GM20431 (cell line): ENCODE measurements around the gene ALG1.
"Not testable (repeated sequence)": the region's sequence is repeated elsewhere in the genome, so short reads cannot be mapped to it uniquely, and the experiment has no call there.

Experiments used
- in situ Hi-C: fragments of 300-500 bp; cut with MseI, MboI; formaldehyde crosslinking; loops from one replicate; pipeline ENCODE4 v1.15.0; 2020; ENCODE audit warnings: low sequenced_read_pairs; ENCODE audit not compliant: unreplicated experiment

The ALG1 gene

DNA sequence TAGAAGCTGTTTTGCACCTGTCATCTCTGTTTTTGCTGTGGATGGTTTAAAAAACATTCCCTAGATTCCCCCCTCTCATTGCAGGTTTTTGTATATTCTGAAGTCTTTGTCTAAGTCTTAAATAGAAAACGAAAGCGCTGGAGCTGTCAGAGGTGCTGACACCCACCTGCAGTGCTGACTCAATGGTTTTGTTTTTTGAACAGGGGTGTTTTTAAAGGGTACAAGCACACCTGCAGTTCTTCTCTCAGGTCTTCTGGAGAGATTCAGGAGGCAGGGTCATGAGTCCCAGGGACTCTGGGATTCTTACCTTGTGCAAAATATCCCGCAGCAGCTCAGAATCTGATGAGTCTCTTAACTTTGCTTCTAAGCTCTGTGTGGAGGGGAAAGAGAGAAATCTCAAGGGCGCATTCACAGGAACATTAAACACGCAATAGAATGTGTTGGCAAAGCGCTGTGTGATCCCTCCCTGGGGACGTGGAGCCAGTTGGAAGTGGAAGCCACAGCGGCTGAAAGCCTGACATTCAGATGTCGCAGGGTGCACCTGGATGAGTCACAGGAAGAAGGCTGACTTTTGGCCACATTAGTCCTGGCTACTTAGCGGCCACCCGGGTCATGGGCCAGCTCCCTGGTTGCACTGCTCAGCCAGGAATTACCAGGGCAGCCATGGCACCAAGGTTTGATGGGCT, 23.6 kb downstream of the ALG1 start:
- in situ Hi-C loops, result not testable (repeated sequence)

DNA sequence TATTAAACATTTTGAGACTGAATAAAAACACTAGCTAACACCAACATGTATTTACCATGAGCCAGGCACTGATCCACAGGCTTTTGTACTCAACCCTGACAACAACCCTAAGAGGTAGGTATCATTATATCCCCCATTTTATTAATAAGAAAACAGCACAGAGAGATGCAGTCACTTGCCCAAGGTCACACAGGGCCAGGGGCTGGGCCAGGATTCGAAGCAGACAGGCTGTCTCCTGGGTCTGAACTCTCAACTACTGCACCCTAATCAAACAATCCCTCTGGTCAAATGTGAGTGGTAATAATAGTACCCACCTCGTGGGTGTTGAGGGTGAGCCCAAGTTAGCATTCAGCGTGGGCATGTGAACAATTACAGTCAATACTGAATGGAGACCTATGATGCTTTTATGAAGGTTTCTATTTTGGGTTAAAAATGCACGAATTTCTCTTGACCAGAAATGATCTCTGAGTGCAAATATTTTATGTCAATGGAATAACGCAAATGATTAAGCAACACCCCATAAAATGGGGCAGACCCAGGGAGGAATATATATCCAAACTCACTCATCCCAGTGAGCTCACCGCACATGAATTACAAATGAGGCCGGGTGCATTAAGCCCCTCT, 24.9 kb downstream of the ALG1 start:
- in situ Hi-C loops, result not testable (repeated sequence)

DNA sequence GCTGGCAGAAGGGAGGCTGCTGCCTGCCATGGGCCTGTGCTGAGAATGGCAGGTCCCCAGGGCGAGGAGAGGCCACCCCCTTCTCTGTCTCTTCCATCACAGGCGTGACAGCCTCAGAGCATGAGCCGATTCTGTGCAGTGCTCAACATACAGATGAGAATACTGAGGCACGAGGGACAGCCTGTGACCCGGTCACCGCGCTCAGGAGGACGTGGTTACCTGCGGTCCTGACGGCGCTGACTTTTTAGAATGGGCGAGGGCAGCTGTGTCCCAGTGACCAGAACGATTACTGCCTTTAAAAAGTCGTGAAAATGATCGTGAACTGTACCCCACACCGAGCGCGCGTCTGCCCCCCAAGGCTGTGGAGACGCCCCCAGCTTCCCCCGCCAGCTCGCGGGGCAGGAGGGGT, 25.4 kb downstream of the ALG1 start:
- in situ Hi-C loops, result not testable (repeated sequence)

DNA sequence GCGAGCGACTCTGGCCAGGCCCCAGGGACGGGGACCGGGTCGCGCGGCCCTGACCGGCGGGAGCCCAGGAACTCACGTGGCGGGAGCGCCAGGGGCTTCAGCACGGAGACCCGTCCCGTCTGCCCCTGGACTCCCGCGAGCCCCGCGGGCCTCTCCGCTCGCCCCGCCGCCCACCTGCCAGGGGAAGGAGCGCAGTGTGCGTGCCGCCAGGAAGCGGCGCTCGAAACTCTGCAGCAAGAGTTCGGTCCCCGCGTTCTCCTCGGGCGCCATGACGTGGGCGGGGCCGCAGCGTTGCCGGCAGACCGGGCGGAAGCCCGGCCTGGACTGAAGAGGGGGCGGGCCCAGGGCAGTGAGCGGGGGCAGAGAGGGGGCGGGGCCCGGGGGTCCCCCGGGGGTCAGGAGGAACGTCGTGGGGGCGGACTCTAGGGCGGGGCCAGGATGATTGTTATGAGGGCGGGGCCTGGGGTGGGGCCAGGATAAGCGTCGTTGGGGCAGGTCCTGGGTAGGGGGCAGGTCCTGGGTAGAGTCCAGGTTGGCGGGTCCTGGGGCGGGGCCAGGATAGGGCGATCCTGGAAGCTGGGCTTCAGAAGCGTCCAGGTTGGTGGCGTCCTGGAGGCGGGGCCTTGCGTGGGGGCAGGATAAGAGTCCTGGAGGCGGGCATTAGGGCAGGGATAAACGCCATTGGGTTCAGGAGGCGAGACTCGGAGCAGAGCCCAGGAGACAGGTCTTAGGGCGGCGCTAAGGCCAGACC, 26.0 kb downstream of the ALG1 start, which contains the start of gene EEF2KMT:
Gene EEF2KMT (minus strand): TSS at position 326 of the 751 bp plus-strand sequence. CDS start 56 bp downstream, at position 270.
- in situ Hi-C loops, result not testable (repeated sequence)

DNA sequence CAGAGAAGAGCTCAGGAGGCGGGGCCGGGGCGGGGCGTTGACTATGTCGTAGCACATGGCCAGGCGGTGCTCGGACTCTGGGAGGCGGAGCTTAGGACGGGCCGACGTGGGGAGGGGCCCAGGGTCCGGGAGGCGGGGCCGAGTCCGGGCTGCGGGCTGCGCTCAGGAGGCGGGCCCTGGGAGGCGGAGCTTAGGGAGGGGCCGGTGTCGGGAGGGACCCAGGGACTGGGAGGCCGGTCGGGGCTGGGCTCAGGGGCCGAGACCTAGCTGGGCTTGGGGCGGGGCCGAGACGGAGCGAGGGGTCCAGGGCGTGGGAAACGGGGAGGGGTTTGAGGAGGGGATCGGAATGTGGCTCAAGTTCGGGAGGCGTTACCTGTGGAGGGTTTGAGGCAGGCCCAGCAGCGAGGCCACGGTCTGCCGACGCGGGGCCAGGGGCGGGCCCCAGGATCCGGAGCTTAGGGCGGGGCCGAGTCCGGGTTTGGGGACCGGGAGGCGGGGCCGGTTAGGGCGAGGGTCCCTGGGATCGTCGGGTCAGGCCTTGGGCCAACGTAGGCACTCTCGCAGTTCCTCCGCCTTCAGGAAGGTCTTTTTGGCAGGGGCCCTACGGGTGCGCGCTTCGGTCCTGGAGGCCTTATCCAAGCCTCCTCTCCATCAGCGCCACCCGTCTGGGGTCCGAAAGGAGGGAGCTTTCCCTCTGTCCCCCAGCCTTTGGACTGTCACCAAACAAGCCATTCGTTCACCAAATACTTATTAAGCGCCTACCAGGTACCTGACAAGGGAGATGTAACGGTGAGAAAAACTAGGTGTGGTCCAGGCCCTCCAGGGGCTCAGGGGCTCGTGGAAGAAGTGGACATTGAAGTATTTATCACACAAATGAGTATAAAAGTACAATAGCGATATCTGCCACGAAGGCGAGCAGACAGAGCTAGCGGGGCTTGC, 26.8 kb downstream of the ALG1 start:
- in situ Hi-C loops, result not testable (repeated sequence)

DNA sequence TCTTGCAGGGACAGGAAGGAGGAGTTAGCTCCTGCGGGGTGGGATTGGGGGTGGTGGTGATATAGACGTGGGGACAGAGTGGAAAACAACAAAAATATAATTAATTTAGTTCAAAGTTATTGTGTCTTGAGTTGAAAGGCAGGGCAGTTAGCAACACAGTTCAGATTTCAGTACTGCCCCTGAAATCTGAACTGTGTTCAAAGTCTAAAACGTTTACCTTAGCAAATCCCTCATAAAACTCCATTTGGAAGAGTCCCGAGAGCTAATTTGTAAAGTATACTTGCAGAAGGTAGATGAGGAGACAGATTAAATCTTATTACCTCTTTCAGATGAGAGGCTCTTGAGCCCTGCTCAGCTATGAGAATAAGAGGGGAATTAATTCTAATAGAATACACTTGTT, 27.5 kb downstream of the ALG1 start:
- in situ Hi-C loops, result not testable (repeated sequence)

DNA sequence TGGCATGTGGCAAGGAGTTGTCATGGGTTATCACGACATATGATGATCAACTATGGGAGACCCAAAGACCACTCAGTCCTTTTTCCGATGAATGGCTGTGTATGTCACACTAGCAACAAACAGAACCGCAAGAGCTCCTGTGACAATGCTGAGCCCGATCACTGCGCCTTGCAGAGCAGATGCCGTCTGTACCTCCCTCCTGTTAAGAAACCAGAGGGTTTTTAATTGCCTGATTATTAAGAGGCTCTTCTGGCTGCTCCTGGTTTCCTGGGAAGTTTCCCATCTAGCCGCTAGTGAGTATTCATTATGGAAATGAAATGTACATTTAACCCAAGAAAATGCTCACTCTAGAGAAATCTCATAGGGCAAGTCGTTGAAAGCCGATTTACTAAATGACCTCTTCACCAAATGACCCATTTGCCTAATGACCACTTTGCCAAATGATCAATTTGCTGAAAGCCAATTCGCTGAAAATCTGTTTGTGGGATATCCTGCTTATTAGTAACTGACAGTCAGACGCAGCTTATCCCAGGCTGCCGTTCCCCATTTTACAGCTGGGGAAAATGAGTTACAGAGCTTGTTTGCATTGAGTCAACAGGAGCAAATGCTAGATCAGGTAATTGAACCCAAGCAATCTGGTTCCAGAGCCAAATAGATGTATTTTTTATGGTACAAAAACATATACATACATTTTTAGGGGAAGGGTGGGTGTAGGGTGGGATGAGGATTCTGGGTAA, 31.8 kb downstream of the ALG1 start:
- in situ Hi-C loops, result not testable (repeated sequence)

DNA sequence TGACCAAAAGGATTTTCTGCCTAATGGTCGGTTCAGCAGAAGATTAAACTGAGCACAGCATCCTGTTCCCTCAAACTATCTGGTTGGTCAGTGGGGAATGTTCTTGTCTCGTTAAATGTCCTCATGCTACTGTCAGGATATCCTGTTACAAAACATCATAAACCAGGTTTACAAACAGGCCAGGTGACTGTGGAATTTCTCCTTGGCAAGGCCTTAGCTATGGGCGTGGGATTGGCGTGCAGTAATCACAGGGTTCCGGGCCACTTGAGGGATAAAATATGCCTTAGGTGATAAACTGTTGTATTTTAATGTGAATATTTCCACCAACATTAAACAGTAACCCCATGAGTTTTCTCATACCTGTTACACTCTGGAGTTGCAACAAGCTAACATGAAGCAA, 33.4 kb downstream of the ALG1 start:
- in situ Hi-C loops, result not testable (repeated sequence)

DNA sequence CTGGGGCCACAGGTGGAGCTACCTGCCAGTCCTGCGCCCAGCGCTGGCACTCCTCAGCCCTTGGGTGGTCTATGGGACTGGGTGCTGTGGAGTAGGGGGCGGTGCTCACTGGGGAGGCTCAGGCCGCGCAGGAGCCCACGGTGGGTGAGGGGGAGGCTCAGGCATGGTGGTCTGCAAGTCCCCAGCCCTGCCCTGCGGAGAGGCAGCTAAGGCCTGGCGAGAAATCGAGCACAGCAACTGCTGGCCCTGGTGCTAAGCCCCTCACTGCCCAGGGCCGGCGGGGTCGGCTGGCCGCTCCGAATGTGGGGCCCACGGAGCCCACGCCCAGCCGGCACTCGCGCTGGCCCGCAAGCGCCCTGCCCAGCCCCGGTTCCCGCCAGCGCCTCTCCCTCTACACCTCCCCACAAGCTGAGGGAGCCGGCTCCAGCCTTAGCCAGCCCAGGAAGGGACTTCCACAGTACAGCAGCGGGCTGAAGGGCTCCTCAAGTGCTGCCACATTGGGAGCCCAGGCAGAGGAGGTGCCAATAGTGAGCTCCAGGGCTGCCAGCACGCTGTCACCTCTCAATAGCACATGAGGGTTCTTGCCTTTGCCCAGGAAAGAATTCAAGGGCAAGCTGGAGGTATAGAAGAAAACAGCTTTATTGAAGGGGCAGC, 37.0 kb downstream of the ALG1 start:
- in situ Hi-C loops, result no loop called here

DNA sequence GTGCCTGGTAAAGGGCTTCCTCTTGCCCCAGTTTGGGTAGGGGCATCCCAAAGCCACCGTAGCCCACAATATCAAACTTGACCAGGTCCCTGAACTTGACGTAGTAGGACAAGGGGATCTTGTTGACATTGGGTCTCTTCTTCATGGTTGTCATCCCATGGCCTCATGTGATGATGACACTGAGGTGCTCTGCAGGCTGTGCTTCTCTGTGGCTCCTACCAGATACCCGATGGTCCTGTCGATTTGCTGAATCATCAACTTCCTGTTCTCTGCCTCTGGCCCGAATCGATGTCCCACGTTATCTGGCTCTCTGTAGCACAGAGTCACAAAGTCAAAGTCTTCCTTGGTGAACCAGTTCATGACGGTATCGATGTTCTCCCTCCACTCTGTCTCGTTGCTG, 39.3 kb downstream of the ALG1 start:
- in situ Hi-C loops, result not testable (repeated sequence)

DNA sequence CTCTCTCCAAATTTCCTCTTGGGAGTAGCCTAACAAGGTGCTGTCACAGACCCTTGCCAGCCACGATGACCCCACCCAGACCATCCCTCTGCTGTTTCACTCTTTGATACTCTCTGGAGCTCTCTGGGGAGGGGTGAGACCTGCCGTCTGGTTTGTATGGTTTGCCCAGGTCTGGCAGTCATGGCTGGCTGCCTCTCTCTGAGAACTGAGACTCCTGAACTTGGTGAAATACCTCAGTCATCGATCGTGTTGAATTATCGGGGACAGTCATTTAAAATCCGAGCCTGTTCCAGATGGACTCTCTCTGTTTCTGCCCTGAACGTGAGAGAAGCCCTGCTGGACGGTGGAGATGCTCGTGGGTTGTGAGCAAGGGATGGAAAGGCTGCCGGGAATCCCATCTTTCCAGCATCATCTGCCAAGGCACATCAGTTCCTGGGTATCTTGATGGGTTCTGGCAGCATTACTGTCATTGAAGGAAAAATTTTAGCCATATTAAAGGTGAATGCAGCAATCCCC, 45.2 kb downstream of the ALG1 start:
- in situ Hi-C loops, result not testable (repeated sequence)

DNA sequence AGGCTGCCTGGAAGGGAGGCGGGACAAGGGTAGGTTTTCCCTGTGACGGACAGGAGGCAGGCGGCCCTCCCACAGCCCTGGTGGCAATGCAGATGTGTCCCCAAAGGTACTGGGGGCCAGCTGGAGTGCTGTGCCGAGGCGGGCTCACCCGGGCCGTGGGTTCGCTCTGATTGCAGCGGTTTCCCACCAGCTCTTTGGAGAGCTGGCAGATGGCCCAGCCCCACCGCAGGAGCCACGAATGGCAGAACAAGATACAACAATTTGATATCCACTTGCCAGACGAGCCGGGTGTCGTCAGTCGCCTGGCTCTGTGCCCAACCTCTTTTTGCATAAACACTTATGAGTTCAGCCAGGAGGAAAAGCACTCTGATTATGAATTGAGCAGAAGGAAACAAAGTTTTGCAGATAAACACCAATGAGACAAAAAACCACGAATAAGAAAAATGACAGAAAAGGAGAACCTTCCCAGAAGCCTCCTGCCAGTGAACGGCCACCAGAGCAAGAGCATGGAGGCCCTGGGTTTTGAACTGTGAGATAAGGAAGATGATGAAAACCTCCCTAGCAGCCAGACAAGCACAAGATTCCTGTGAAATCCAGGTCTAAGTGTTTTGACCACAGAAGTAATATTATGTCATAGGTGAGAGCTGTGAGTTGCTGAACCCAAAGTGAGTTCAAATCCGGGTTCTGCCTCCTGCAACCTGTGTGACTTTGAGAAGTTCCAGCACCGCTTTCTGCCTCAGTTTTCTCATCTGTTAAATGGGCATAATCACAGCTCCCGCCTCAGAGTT, 45.9 kb downstream of the ALG1 start:
- in situ Hi-C loops, result not testable (repeated sequence)

DNA sequence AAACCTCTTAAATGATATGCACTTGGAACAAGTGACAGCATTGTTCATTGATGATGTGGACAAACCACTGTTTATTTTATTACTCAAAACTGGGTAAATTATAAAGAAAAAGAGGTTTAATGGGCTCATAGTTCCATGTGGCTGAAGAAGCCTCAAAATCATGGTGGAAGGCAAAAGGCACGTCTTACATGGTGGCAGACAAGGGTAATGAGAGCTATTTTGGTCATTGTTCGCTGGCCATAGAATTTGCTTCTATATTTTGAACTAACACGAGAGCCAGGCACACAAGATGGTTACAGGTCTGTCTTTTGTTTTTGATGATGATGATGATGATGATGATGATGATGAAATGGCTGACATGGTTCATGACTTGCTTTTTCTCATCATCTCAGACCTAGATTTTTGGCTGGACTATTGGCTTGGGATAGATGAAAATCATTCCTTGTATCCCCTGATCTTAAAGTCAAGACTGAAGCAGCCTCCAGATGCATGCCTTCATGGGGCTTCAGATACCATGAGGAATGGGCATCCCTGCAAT, 59.9 kb downstream of the ALG1 start:
- in situ Hi-C loops, result not testable (repeated sequence)

DNA sequence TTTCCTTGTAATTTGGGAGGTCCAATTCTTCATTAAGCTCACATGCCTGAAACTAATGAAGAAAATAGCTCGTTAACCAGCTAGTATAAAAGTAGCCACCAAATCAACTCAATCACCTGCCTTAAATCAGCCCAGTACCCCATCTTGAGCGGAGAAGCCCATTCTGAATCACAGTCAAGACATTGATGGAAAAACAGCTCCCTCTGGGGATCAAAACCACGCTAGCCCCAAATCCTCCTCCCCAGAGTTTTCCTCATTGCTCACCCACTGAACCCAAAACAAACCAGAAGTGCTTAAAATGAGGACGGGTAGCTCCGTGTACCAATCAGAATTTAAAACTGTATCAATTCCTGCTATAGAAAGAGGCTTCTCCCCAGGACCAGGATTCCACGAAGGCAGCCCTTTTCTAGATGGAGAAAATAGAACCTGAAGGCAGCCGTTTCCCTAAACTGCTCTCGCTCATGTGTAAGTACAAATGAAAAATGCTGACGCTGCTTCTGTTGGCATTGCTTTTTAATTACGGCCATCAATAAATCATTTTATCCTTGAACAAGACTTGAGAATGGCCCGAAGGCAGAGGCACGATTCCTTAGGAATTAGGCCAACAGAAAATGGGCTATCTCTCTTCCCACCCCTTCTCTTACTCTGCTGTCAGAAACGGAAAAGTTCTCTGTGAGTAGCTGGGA, 61.4 kb downstream of the ALG1 start:
- in situ Hi-C loops, result not testable (repeated sequence)

DNA sequence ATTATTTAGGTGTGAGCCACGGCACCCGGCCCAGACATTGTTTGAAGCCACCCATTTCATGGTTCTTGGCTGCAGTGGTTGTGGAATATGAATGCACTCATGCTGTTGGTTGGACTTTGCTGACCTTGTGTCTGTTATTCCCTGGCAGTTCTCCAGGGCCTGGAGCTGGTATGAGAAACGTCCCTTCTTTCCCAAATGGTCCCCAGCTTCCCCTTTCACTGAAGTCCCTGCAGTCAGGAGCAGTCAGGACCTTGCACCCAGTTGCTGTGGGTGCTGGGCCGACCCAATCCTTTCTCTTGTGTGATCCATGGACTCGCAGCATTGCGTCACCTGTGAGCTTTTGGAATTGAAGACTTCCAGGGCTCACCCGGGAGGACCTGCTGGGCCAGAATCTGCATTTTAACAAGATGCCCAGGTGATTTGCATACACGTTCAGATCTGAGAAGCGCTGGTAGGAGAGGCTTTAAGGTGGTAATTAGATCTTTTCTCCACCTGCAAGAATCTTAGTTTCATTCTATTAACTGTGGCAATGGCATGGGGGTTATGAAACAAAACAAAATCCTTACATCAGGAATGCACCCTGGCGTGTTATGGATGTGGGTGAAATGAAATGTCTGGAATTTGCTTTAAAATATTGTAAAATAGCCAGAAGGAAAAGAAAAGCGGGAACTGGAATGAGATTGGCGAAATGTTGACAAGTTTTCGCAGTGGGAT, 63.3 kb downstream of the ALG1 start:
- in situ Hi-C loops, result not testable (repeated sequence)
